ENCODE measurements around the gene KIAA2012. TPM values are rescaled to one million over a fixed set of nuclear protein-coding genes. Genes with fewer than 3 reads are reported as not detected.

KIAA2012 gene
- total and polyA plus RNA-seq, 4 experiments from 2014 or later: not detected

DNA sequence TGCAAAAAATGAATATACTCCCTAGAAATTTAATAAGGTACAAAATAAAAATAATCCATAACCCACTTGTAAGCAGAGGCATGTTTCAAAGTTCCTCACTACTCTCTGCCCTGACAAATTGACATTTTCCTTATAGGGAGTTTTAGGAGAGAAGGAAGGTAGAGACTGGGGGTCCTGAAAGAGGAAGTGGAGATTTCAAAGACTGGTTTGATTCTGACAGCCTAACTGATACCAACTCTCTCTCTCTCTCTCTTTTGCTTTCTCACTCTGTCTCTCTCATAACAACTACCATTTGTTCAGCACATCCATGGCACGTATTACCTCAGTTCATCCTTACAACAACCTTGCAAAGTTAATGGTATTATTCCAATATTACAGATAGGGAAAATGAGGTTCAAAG, 20.8 kb upstream of the KIAA2012 start:
- H3K36me3 ChIP-seq (ENCODE audit: insufficient read depth, low read length): no peaks in the 10 kb centered on the region
- no peak for DNase-seq
- H3K27me3 ChIP-seq (ENCODE audit: insufficient read depth, low read length): no peaks in the 10 kb centered on the region
- no peak overlapping the region for H3K27ac ChIP-seq (ENCODE audit: low read depth, low read length)
- Mint-ChIP-seq H3K36me3 (no peaks in the 10 kb centered on the region), H3K4me3 (no peak overlapping the region), H3K27ac (no peak overlapping the region), H3K27me3 (peaks cover 21 to 28% of the 10 kb centered on the region in 2 donors), H3K9me3 (no peaks in the 10 kb centered on the region), H3K4me1 (no peaks in the 10 kb centered on the region)
- no peak overlapping the region for H3K4me3 ChIP-seq (ENCODE audit: low read length in 2 of 2)
- intact Hi-C loops (cut with micrococcal nuclease): no loop called here
- ChIA-PET POLR2A (ENCODE audit: partially characterized antibody) (interaction anchor here (0.6 kb wide), 1 partner anchor 82 kb away, joined by 3 read pairs; no protein-coding TSS in a partner anchor), CTCF (ENCODE audit: partially characterized antibody) (interaction anchor here (0.7 kb wide), 1 partner anchor 183 kb away, joined by 3 read pairs; no protein-coding TSS in a partner anchor)
- no peaks in the 10 kb centered on the region for H3K9me3 ChIP-seq (ENCODE audit: control insufficient read depth in 1 of 2, low read length in 2 of 2)
- no peaks in the 10 kb centered on the region for H3K4me1 ChIP-seq (ENCODE audit: insufficient read depth, low read length)

DNA sequence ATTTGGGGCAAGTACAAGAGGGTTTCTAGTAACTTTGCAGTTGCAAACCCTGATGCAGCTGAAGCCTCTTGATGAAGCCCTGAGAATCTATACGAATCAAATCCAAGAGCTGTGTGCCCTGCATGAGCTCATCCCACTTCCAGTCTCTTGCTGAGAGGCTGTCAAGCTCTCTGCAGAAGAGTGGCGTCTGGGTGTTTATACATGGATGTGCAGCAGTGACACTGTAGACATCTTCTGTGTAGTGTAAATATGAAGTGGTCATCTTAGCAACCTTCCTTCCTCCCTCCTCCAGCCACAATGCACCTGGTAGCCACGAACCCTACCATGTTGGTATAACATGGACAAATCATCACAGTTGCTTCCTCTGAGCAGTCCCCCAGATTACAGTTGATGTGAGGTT, 18.4 kb upstream of the KIAA2012 start:
- H3K4me1 Mint-ChIP-seq: no peaks in the 10 kb centered on the region
- no peak overlapping the region for H3K4me3 Mint-ChIP-seq
- H3K9me3 Mint-ChIP-seq: no peaks in the 10 kb centered on the region
- POLR2A ChIA-PET (ENCODE audit: partially characterized antibody): no interaction called here
- intact Hi-C loops (cut with micrococcal nuclease): no loop called here
- H3K27me3 ChIP-seq (ENCODE audit: insufficient read depth, low read length): no peaks in the 10 kb centered on the region
- H3K36me3 Mint-ChIP-seq: no peaks in the 10 kb centered on the region
- DNase-seq: no peak
- no peaks in the 10 kb centered on the region for H3K9me3 ChIP-seq (ENCODE audit: control insufficient read depth in 1 of 2, low read length in 2 of 2)
- CTCF ChIA-PET (ENCODE audit: partially characterized antibody): interaction anchor here (0.7 kb wide), 1 partner anchor 22 kb away, joined by 3 read pairs; no protein-coding TSS in a partner anchor
- H3K36me3 ChIP-seq (ENCODE audit: insufficient read depth, low read length): no peaks in the 10 kb centered on the region
- no peaks in the 10 kb centered on the region for H3K4me1 ChIP-seq (ENCODE audit: insufficient read depth, low read length)
- H3K27me3 Mint-ChIP-seq: peaks cover 21 to 29% of the 10 kb centered on the region in 2 donors
- no peak overlapping the region for H3K27ac Mint-ChIP-seq
- H3K27ac ChIP-seq (ENCODE audit: low read depth, low read length): no peak overlapping the region
- no peak overlapping the region for H3K4me3 ChIP-seq (ENCODE audit: low read length in 2 of 2)

DNA sequence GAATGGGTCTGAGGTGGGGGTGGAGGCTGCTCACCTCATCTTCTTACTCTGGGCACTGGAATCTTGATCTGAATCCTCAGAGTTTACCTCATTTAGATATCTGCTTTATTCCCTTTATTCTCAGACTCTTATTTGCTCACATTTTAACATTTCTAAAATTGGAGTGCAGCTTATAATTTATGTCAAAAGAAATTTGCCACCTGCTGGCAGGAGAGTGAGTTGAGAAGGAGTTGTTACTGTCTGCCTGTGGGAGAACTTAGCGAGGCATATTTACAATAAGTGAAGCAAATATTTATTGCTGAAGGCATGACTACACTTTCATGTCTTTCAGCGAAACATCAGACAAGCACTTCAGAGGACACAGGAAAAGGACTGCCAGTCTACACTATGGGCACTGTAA, 16.4 kb upstream of the KIAA2012 start:
- POLR2A ChIA-PET (ENCODE audit: partially characterized antibody): no interaction called here
- peaks cover 22 to 30% of the 10 kb centered on the region in 2 donors for H3K27me3 Mint-ChIP-seq
- no peak overlapping the region for H3K4me3 Mint-ChIP-seq
- no peaks in the 10 kb centered on the region for H3K9me3 Mint-ChIP-seq
- no peaks in the 10 kb centered on the region for H3K9me3 ChIP-seq (ENCODE audit: control insufficient read depth in 1 of 2, low read length in 2 of 2)
- CTCF ChIA-PET (ENCODE audit: partially characterized antibody): no interaction called here
- H3K27ac Mint-ChIP-seq: no peak overlapping the region
- no peaks in the 10 kb centered on the region for H3K27me3 ChIP-seq (ENCODE audit: insufficient read depth, low read length)
- DNase-seq: no peak
- H3K36me3 Mint-ChIP-seq: no peaks in the 10 kb centered on the region
- H3K4me3 ChIP-seq (ENCODE audit: low read length in 2 of 2): no peak overlapping the region
- no peaks in the 10 kb centered on the region for H3K4me1 Mint-ChIP-seq
- intact Hi-C loops (cut with micrococcal nuclease): loop anchor here (1.0 kb wide), 1 partner anchor 196 kb away; no protein-coding TSS in a partner anchor
- H3K4me1 ChIP-seq (ENCODE audit: insufficient read depth, low read length): no peaks in the 10 kb centered on the region
- no peaks in the 10 kb centered on the region for H3K36me3 ChIP-seq (ENCODE audit: insufficient read depth, low read length)
- H3K27ac ChIP-seq (ENCODE audit: low read depth, low read length): no peak overlapping the region

DNA sequence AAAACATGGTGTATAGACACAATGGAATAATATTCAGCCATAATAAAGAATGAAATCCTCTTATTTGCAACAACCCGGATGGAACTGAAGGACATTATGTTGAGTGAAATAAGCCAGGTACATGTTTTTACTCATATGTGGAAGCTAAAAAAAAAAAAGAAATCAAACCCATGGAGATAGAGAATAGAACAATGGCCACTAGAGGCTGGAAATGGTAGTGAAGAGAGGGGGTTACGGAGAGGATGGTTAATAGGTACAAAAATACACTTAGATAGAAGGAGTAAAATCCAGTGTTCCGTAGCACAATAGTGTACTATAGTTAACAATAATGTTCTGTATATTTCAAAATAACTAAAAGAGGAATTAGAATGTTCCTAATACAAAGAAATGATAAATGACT, 12.8 kb upstream of the KIAA2012 start:
- Histone ChIP-seq H3K27me3 (ENCODE audit: insufficient read depth, low read length) (no peaks in the 10 kb centered on the region), H3K36me3 (ENCODE audit: insufficient read depth, low read length) (no peaks in the 10 kb centered on the region), H3K27ac (ENCODE audit: low read depth, low read length) (no peak overlapping the region), H3K9me3 (ENCODE audit: control insufficient read depth in 1 of 2, low read length in 2 of 2) (no peaks in the 10 kb centered on the region), H3K4me1 (ENCODE audit: insufficient read depth, low read length) (no peaks in the 10 kb centered on the region), H3K4me3 (ENCODE audit: low read length in 2 of 2) (no peak overlapping the region)
- Mint-ChIP-seq H3K27ac (no peak overlapping the region), H3K27me3 (peaks cover 11 to 18% of the 10 kb centered on the region in 2 donors), H3K36me3 (no peaks in the 10 kb centered on the region), H3K9me3 (no peaks in the 10 kb centered on the region), H3K4me3 (no peak overlapping the region), H3K4me1 (no peaks in the 10 kb centered on the region)
- ChIA-PET CTCF (ENCODE audit: partially characterized antibody) (interaction anchor here (0.6 kb wide), 1 partner anchor 755 kb away, joined by 3 read pairs; no protein-coding TSS in a partner anchor), POLR2A (ENCODE audit: partially characterized antibody) (no interaction called here)
- intact Hi-C loops (cut with micrococcal nuclease): no loop called here
- DNase-seq: no peak

DNA sequence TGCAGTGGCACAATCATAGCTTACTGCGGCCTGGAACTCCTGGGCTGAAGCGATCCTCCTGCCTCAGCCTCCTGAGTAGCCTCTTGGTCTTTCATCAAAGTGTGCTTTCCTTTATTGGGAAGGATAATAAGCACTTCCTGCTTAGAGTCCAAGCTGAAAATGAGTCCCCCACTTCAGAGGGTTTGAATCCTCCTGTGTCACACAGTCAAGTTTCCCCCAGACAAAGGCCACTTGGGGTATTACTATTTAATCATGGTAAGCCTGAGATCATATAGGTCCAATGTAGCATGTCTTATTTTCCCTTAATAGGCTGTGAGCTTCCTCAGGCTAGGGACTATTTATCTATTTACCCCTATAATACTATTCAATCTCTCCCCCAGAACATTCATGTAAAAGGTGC, 11.4 kb upstream of the KIAA2012 start:
- Histone ChIP-seq H3K36me3 (ENCODE audit: insufficient read depth, low read length) (no peaks in the 10 kb centered on the region), H3K4me3 (ENCODE audit: low read length in 2 of 2) (no peak overlapping the region), H3K9me3 (ENCODE audit: control insufficient read depth in 1 of 2, low read length in 2 of 2) (no peaks in the 10 kb centered on the region), H3K4me1 (ENCODE audit: insufficient read depth, low read length) (no peaks in the 10 kb centered on the region), H3K27ac (ENCODE audit: low read depth, low read length) (no peak overlapping the region), H3K27me3 (ENCODE audit: insufficient read depth, low read length) (no peaks in the 10 kb centered on the region)
- ChIA-PET CTCF (ENCODE audit: partially characterized antibody) (no interaction called here), POLR2A (ENCODE audit: partially characterized antibody) (no interaction called here)
- Mint-ChIP-seq H3K27me3 (peaks cover 7 to 17% of the 10 kb centered on the region in 2 donors), H3K9me3 (no peaks in the 10 kb centered on the region), H3K4me3 (no peak overlapping the region), H3K36me3 (no peaks in the 10 kb centered on the region), H3K27ac (no peak overlapping the region), H3K4me1 (no peaks in the 10 kb centered on the region)
- intact Hi-C loops (cut with micrococcal nuclease): no loop called here
- no peak for DNase-seq

DNA sequence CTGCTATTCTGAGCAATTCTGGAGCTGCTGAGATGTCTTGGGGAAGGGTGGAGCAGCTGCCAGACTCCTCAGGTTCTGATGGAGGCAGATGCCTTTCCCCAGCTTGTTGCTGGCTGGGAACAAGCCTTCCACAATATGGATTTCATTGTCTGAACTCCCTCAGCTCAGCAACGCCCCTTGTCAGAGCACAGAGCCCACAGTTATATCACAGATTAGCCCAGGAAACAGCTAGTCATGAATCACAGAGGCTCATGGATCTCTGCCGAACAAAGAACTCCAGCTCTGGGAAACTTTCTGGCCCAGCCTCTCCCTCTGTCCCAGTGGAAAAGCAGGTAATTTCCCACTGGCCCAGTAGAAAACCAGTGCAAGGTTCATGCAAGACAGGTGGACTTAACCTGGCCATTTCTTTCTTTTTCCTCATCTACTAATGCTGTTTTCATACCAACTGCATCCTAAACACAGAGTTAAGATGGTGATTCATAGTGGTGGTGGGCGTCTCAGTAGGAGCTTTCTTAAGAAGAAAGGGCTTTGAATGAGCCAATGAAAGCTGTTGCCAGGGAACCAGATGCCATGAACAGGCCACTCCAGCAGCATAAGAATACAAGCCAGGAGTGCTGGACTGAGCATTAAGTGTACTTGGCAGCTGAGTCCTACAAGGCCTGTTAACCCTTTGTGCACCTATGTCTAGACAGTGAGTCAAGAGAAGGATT, 8.7 kb upstream of the KIAA2012 start:
- Mint-ChIP-seq H3K4me3 (no peak overlapping the region), H3K4me1 (no peaks in the 10 kb centered on the region), H3K9me3 (no peaks in the 10 kb centered on the region), H3K27ac (no peak overlapping the region), H3K27me3 (peaks cover 5 to 9% of the 10 kb centered on the region in 2 donors), H3K36me3 (no peaks in the 10 kb centered on the region)
- no peaks in the 10 kb centered on the region for H3K9me3 ChIP-seq (ENCODE audit: control insufficient read depth in 1 of 2, low read length in 2 of 2)
- no peak overlapping the region for H3K27ac ChIP-seq (ENCODE audit: low read depth, low read length)
- no peaks in the 10 kb centered on the region for H3K4me1 ChIP-seq (ENCODE audit: insufficient read depth, low read length)
- no peak overlapping the region for H3K4me3 ChIP-seq (ENCODE audit: low read length in 2 of 2)
- H3K27me3 ChIP-seq (ENCODE audit: insufficient read depth, low read length): no peaks in the 10 kb centered on the region
- intact Hi-C loops (cut with micrococcal nuclease): no loop called here
- no peaks in the 10 kb centered on the region for H3K36me3 ChIP-seq (ENCODE audit: insufficient read depth, low read length)
- POLR2A ChIA-PET (ENCODE audit: partially characterized antibody): no interaction called here
- CTCF ChIA-PET (ENCODE audit: partially characterized antibody): interaction anchor here (0.9 kb wide), 1 partner anchor 204 kb away, joined by 4 read pairs; no protein-coding TSS in a partner anchor
- DNase-seq: no peak

DNA sequence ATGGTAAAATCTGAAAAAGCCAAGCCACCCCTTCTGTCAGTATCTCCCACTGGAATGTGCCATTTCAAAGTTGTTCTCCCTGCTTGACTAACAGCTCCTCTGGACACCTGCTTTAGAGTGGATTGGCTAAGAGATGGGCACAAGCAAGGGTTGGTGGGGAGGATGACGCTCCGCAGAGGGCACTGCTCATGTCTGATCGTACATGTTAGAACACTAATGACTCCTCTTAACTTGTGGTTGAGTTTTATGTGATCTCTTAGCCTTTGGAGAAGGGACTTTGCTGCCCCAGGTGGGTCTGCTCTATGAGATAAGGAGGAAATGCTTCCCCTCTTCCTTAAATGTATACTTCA, 8.2 kb upstream of the KIAA2012 start:
- Histone ChIP-seq H3K36me3 (ENCODE audit: insufficient read depth, low read length) (no peaks in the 10 kb centered on the region), H3K4me1 (ENCODE audit: insufficient read depth, low read length) (no peaks in the 10 kb centered on the region), H3K4me3 (ENCODE audit: low read length in 2 of 2) (no peak overlapping the region), H3K9me3 (ENCODE audit: control insufficient read depth in 1 of 2, low read length in 2 of 2) (no peaks in the 10 kb centered on the region), H3K27ac (ENCODE audit: low read depth, low read length) (no peak overlapping the region), H3K27me3 (ENCODE audit: insufficient read depth, low read length) (no peaks in the 10 kb centered on the region)
- Mint-ChIP-seq H3K4me1 (no peaks in the 10 kb centered on the region), H3K9me3 (no peaks in the 10 kb centered on the region), H3K36me3 (no peaks in the 10 kb centered on the region), H3K27me3 (peaks cover 5 to 6% of the 10 kb centered on the region in 2 donors), H3K4me3 (no peak overlapping the region), H3K27ac (peak overlapping the region in 1 of 7 donors; percentile 14)
- CTCF ChIA-PET (ENCODE audit: partially characterized antibody): no interaction called here
- POLR2A ChIA-PET (ENCODE audit: partially characterized antibody): no interaction called here
- DNase-seq: no peak
- intact Hi-C loops (cut with micrococcal nuclease): no loop called here
